CD4-positive, alpha-beta T cell treated with Interleukin-17A for 4 hours (primary cell): ENCODE data around the gene PDZK1IP1.
A peak's percentile ranks its signal among the peaks of the same experiment; 100 is the strongest.
"Not testable (repeated sequence)": the region's sequence is repeated elsewhere in the genome, so short reads cannot be mapped to it uniquely, and the experiment has no call there.

Experiments used
- DNase-seq: peaks from one replicate; pipeline ENCODE4 v3.0.0-alpha.2; 2020; ENCODE audit warnings: mixed read lengths

PDZK1IP1 gene

DNA sequence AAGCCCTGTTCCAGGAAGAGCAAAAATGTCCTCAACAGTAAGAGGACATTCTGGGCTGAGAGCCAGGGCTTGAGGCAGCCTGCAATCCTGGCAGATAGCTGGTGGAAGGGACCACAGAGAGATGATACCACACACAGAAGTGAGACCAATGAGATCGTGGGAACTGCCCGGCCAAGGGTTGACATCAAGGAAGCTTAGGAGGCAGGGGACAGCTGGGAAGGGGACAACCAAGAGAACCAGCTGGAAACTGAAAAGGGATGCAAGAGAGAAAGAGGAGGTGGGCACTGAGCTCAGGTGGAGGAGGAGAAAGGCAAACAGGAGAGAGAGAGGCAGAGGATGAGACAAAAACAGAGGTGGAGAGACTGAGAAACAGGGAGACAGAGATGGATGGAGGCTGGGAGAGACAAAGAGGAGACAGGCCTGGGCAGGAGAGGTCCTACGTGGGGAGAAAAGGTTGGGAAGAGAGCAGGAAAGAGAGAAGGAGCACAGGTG lies 9.2 kb downstream of the PDZK1IP1 start:
- DNase-seq: no peak

GRCh38 chr1:47179988-47180563 lies 9.8 kb downstream of the PDZK1IP1 start:
- no peak for DNase-seq

DNA sequence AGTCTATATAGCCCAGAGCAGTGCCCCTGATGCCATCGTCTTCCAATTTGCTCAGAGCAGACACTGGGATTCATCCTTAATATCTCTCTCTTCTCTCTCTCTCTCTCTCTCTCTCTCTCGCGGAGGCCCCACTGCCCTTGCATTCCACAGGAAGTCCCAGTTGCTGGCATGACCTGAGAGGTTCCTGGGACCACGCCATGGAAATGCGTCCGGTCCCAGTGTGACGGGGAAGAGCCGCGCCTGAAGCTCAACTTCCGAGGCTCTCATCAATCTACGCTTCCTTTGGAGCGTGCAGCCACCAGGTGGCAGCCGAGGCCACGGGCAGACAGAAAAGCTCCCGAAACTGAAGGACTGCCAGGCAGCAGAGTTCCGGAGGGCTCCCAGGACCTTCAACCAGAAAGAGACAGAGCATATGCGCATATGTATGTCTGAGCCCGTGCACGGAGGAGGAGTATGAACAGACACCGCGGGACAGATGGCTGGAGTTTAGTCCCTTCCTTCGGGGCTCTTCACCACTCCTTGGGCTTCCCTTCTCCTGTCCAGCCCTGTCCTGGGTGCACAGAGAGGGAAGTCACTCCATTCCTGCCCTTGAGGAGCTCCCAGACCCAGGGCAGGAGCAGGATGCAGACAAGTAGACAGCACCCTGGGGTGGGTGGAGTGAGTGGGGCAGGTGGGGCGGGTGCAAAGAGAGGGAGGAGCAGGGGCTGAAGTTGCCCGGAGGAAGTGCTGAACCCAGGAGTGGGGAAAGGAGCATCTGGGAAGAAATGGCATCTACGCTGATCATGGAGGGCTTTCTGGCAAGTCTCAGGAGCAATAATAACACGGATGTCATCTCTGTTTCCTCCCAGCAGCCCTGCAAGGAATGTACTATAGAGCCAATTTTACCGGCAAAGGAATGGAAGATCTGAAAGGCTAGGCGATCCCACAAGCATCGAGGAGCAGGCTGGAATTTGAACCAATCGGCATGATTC lies 10.5 kb downstream of the PDZK1IP1 start:
- peak; percentile 70 for DNase-seq

GRCh38 chr1:47178654-47179016 lies 11.2 kb downstream of the PDZK1IP1 start:
- DNase-seq: no peak

- no peak for DNase-seq
These were observed 11.8 kb downstream of the PDZK1IP1 start for GRCh38 chr1:47178020-47178419.

DNA sequence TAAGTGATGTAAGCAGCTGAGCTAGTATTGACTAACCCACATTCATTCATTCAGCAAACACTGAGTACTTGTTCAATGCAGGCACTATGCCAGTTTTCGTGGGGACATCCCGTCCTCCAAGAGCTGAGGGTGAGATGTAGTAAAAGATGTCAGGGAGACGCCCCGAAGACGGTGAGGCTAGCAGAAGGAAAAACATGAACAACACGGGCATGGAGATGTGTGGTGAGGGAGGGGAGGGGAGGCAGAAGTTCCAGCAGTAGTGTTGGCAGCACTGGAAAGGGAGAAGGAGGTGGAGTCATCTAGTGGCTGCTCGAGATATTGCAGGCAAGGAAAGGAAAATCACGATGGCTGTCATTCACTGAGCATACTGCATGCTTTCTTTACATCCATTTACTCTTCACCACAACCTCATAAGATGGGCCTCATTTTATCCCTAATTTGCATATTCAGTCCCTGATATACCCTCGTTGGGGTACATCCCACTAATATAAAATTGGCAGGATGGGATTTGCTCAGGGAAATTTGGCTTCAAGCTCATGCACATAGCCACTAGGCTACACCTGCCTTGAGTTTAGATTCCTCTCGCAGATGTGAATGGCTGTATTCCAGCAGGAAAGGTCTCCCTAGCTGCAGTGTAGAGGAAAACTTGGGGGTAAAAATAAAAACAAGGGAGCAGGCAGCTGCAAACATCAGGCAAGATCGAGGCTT lies 14.5 kb downstream of the PDZK1IP1 start:
- DNase-seq: peak; percentile 39

DNA sequence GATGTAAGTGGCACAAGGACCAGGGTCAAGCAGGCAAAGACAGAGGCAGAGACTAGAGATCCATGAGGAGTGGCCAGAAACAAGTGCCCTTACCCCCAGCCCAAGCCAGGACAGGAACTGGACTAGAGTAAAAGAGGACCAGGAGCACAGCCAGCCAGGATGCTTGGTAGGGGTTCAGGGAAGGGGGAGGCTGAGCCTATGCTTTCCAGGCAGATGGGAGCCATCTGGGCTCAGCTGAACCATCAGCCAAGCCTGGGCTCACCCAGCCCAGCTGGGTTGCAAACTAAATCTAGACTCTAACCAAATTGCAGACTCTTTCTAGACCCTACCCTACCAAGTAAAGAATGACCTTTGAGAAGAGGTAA lies 15.2 kb downstream of the PDZK1IP1 start:
- DNase-seq: no peak

DNA sequence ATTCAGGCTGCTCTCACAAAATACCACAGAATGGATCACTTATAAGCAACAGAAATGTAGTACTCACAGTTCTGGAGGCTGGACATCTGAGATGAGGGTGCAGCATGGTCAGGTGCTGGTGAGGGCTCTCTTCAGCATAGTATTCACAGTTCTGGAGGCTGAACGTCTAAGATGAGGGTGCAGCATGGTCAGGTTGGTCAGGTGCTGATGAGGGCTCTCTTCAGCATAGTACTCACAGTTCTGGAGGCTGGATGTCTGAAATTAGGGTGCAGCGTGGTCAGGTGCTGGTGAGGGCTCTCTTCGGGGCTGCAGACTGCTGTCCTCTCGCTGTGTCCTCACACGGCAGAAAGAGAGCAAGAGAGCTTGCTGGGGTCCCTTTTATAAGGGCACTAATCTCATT lies 17.1 kb downstream of the PDZK1IP1 start:
- no peak for DNase-seq

GRCh38 chr1:47164552-47164951 lies 25.3 kb downstream of the PDZK1IP1 start:
- DNase-seq: no peak

- no peak for DNase-seq
These were observed 28.4 kb downstream of the PDZK1IP1 start for GRCh38 chr1:47161298-47162040.

DNA sequence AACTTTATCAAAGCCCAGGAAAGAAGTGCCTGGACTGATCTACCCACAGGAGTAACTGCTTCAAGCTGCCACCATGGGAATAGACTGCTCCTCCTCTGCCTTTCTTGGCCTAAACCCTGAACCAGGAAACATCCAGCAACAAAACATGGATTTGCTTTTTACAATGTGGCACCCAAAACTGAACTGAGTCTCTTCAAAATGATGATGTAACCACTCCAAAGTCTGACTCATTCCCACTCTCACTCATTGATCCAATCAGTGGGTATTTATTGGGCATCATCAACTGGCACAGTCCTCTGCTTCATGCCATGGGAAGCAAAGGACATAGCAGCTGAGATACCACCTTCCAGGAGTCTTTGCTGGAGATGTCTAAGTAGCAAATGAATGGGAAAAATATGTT lies 29.1 kb downstream of the PDZK1IP1 start:
- no peak for DNase-seq

- not testable (repeated sequence) for DNase-seq
These were observed 31.9 kb downstream of the PDZK1IP1 start for GRCh38 chr1:47157957-47158356.

DNA sequence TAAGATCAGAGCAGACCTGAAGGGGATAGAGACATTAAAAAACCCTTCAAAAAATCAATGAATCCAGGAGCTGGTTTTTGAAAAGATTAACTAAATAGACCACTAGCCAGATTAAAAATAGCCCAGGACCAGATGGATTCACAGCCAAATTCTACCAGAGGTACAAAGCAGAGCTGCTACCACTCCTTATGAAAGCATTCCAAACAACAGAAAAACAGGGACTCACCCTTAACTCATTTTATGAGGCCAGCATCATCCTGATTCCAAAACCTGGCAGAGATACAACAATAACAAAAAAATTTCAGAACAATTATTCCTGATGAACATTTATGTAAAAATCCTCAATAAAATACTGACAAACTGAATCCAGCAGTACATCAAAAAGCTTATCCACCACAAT lies 33.4 kb downstream of the PDZK1IP1 start:
- not testable (repeated sequence) for DNase-seq

GRCh38 chr1:47149162-47149561 lies 40.7 kb downstream of the PDZK1IP1 start:
- not testable (repeated sequence) for DNase-seq

DNA sequence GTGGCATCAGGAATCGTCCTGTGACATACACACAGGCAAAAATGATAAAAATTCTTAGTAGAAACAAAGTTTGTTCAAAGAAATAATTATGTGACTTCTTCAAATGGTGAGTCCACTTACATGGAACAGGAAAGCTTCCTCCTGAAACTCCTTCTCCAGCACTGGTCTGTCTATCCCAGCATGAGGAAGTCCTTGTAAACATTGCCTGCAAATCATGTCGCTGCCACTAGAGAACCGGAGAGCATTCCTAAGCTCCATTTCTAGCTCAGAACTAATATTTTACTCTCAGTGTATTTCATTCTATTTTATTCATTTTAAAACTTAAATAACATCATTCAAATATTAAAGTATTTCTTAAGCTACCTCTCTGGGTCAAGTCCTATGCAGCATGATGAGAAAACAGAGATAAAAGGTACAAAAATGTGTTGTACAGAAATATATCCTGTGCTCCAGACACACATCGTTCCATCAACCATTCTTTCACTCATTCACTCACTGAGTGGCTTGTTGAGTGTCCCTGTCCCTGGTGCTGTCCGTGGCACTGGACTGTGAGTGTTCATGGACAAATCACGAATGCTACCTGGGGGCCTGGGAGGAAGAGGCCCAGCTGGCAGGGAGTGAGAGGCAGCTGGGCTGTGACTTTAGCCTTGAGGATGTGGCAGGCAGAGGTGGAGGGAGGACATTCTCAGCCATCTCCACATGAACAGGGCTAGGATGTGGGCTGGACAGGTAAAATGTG lies 42.6 kb downstream of the PDZK1IP1 start:
- no peak for DNase-seq

DNA sequence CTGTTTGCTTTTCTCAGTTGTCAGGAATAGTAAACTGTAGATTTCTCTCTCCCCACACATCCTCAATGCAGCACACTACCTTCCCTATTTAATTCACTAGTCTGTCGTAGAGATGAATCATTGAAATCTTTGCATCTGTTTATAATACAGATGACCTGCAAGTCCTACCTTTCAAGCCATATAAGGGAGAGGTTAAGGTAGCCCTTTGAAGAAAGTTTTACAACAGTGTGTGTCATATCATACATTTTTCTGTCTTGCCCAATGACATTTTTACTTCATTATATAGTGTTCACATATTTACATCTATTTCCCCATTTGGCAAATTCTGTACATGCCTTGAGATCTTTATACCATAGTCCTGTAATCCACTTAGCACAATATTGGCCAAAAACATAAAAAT lies 43.3 kb downstream of the PDZK1IP1 start:
- DNase-seq: not testable (repeated sequence)

DNA sequence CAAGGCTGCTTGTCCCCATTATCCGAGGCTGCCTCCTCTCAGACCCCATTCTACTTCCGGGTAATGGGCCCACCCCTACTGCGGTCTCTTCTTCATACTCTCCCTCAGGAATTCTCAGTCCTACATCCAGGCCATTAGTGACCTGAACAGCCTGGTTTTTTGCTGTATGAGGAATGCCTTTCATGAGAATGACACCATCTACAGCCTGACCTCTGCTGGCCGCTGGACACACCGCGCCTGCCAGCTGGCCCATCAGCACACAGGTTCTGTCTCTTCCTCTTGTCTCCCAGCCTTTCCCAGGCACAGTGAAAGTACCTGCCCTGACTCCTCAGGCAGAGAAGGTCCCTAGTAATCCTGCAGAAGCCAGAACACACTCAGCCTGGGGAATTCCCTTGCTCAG lies 46.2 kb downstream of the PDZK1IP1 start:
- DNase-seq: not testable (repeated sequence)

GRCh38 chr1:47140358-47140757 lies 49.5 kb downstream of the PDZK1IP1 start:
- not testable (repeated sequence) for DNase-seq

- no peak for DNase-seq
These were observed 51.8 kb downstream of the PDZK1IP1 start for GRCh38 chr1:47137925-47138615.

DNA sequence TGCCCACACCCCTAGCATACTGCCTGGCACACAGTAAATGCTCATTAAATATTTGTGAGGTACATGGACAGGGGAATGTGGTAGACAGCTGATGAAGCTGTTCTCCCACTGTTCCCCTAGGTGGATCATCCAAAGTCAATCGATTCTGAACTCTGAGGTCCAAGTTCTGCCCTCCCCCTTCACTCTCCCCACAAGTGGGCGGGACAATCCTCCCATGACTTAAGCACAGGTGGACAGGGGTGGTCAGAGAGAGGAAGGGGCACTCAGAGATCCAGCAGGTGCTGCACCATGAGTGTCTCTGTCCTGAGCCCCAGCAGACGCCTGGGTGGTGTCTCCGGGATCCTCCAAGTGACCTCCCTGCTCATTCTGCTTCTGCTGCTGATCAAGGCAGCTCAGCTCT lies 52.6 kb downstream of the PDZK1IP1 start, which contains the start of gene CYP4A22:
Gene CYP4A22 (plus strand): TSS at position 244 of the 400 bp plus-strand sequence. CDS start 45 bp downstream, at position 289.
- no peak for DNase-seq
